IMR-90 (cell line): ENCODE measurements around the gene KLHL29.

Experiments used
- CTCF ChIP-seq: conservative IDR thresholded peaks from 2 replicates; pipeline ENCODE4 v1.5.1; 2012; ENCODE audit warnings: mild to moderate bottlenecking, low read depth, low read length, improper control_type of control experiment
- ELK1 ChIP-seq: fragments of 150-350 bp; IDR thresholded peaks from 2 replicates; pipeline ENCODE4 v1.6.1; 2016; ENCODE audit warnings: low read depth, mild to moderate bottlenecking, low read length, moderate library complexity, borderline replicate concordance
- MAFK ChIP-seq: IDR thresholded peaks from 2 replicates; pipeline ENCODE4 v1.6.1; 2012; ENCODE audit warnings: low read depth, low read length, improper control_type of control experiment
- POLR2A ChIP-seq: IDR thresholded peaks from 2 replicates; pipeline ENCODE4 v1.6.1; 2012; ENCODE audit warnings: mild to moderate bottlenecking, low read depth, low read length
- SMC3 ChIP-seq: fragments of 150-350 bp; IDR thresholded peaks from 2 replicates; pipeline ENCODE4 v1.6.1; 2016; ENCODE audit warnings: low read depth, mild to moderate bottlenecking, antibody characterized with exemption, low read length, moderate library complexity
- USF2 ChIP-seq: fragments of 150-350 bp; IDR thresholded peaks from 2 replicates; pipeline ENCODE4 v1.6.1; 2017; ENCODE audit warnings: mild to moderate bottlenecking, antibody characterized with exemption, low read length, low read depth

- TF ChIP-seq SMC3, result no peak
- no peak for TF ChIP-seq CTCF
- no peak for TF ChIP-seq ELK1
- TF ChIP-seq USF2, result no peak
- no peak for TF ChIP-seq POLR2A
- TF ChIP-seq MAFK, result no peak
Measured at GRCh38 chr2:23464156-23464555, 79.2 kb downstream of the KLHL29 start.
